SK-N-SH (cell line): ENCODE measurements around the gene PEF1. TPM values are rescaled to one million over a fixed set of nuclear protein-coding genes. Genes with fewer than 3 reads are reported as not detected.

Experiments used
- CTCF ChIA-PET: fragments of 300-600, 350-600 bp; formaldehyde crosslinking; extraction: SDS; loops from one replicate; lab custom pipeline; 2021; lab: Yijun Ruan, JAX
- POLR2A ChIA-PET: fragments of 350-600 bp; sonication (Branson Sonifier 250); formaldehyde crosslinking; extraction: SDS; loops from one replicate; lab custom pipeline; 2020; ENCODE audit warnings: antibody characterized with exemption, inconsistent platforms; lab: Yijun Ruan, JAX
- DNase-seq: peaks from one replicate; pipeline ENCODE4 v3.0.0; 2012
- H2AFZ ChIP-seq: fragments of 200-600 bp; sonication (generic); 2 replicates; pipeline ENCODE4 v1.8.1; 2016; ENCODE audit warnings: antibody characterized with exemption, mild to moderate bottlenecking, low read depth
- H3F3A ChIP-seq: fragments of 200-600 bp; sonication (generic); replicated peaks from 2 replicates; pipeline ENCODE3; 2016; ENCODE audit warnings: antibody characterized with exemption, mild to moderate bottlenecking; ENCODE audit not compliant: insufficient read depth
- H3K27ac ChIP-seq, 2 experiments: fragments of 200-500 bp in 1 of 2; fragments of 200-600 bp in 1 of 2; sonication (Bioruptor generic) in 1 of 2; sonication (generic), shearing (Covaris generic) in 1 of 2; 2 replicates each; pipeline versions ENCODE4 v1.5.1 to v1.6.1; 2014 to 2016; ENCODE audit warnings: low read depth in 2 of 2, inconsistent platforms in 1 of 2, low read length in 1 of 2, mild to moderate bottlenecking in 1 of 2, mixed read lengths in 1 of 2
- H3K27me3 ChIP-seq: fragments of 200-600 bp; sonication (generic), shearing (Covaris generic); 2 replicates; pipeline ENCODE4 v1.6.1; 2016; ENCODE audit warnings: mixed run types; ENCODE audit not compliant: insufficient read depth
- H3K36me3 ChIP-seq, 2 experiments: fragments of 200-500 bp in 1 of 2; fragments of 200-600 bp in 1 of 2; sonication (Bioruptor generic) in 1 of 2; sonication (generic) in 1 of 2; replicated peaks in 1 of 2; 2 replicates each; pipeline versions ENCODE3 to v1.5.1; 2014 to 2016; ENCODE audit warnings: low read length in 1 of 2, mild to moderate bottlenecking in 1 of 2; ENCODE audit not compliant: insufficient read depth in 2 of 2, control insufficient read depth in 1 of 2
- H3K4me1 ChIP-seq, 2 experiments: fragments of 200-500 bp in 1 of 2; fragments of 200-600 bp in 1 of 2; sonication (Bioruptor generic) in 1 of 2; sonication (generic), shearing (Covaris generic) in 1 of 2; 2 replicates each; pipeline versions ENCODE4 v1.5.1 to v1.6.1; 2014 to 2016; ENCODE audit warnings: low read depth in 1 of 2, low read length in 1 of 2, mixed run types in 1 of 2; ENCODE audit not compliant: insufficient read depth in 2 of 2, control insufficient read depth in 1 of 2
- H3K4me2 ChIP-seq: fragments of 200-600 bp; sonication (generic), shearing (Covaris generic); 2 replicates; pipeline ENCODE4 v1.6.1; 2017; ENCODE audit warnings: mixed run types
- H3K4me3 ChIP-seq, 2 experiments: fragments of 200-500 bp in 1 of 2; fragments of 200-600 bp in 1 of 2; sonication (Bioruptor generic) in 1 of 2; sonication (generic), shearing (Covaris generic) in 1 of 2; 2 replicates each; pipeline versions ENCODE4 v1.5.1 to v1.8.1; 2014 to 2016; ENCODE audit warnings: low read depth in 2 of 2, inconsistent platforms in 1 of 2, low read length in 1 of 2, mild to moderate bottlenecking in 1 of 2, mixed read lengths in 1 of 2, moderate library complexity in 1 of 2
- H3K79me2 ChIP-seq: fragments of 200-600 bp; sonication (generic); 2 replicates; pipeline ENCODE4 v1.8.1; 2017; ENCODE audit warnings: mild to moderate bottlenecking; ENCODE audit not compliant: insufficient read depth
- H3K9ac ChIP-seq: fragments of 200-600 bp; sonication (generic); 2 replicates; pipeline ENCODE4 v1.6.1; 2017; ENCODE audit warnings: mixed run types
- H3K9me2 ChIP-seq: fragments of 200-600 bp; sonication (generic); 2 replicates; pipeline ENCODE4 v1.6.1; 2017; ENCODE audit warnings: mixed run types
- H3K9me3 ChIP-seq: fragments of 200-600 bp; sonication (generic); 2 replicates; pipeline ENCODE4 v1.6.1; 2017; ENCODE audit warnings: mixed run types, mild to moderate bottlenecking, moderate library complexity
- H4K20me1 ChIP-seq: fragments of 200-600 bp; sonication (generic); 2 replicates; pipeline ENCODE4 v1.6.1; 2017; ENCODE audit warnings: mild to moderate bottlenecking, mixed run types; ENCODE audit not compliant: insufficient read depth
- CHD2 ChIP-seq: fragments of 150-350 bp; IDR thresholded peaks from 2 replicates; pipeline ENCODE4 v1.6.1; 2018; ENCODE audit warnings: low read length; ENCODE audit not compliant: partially characterized antibody
- ELF1 ChIP-seq: IDR thresholded peaks from 2 replicates; pipeline ENCODE4 v1.4.0; 2012
- FOSL2 ChIP-seq: IDR thresholded peaks from 2 replicates; pipeline ENCODE4 v1.4.0; 2012; ENCODE audit warnings: low read depth, mild to moderate bottlenecking, moderate library complexity, borderline replicate concordance
- FOXJ3 ChIP-seq: sonication (generic); formaldehyde crosslinking; IDR thresholded peaks from 2 replicates; pipeline ENCODE4 v1.5.1; 2020; ENCODE audit warnings: mild to moderate bottlenecking, missing genetic modification reagents
- FOXM1 ChIP-seq: IDR thresholded peaks from 2 replicates; pipeline ENCODE4 v1.4.0; 2012; ENCODE audit warnings: low read depth, mild to moderate bottlenecking
- JUND ChIP-seq: IDR thresholded peaks from 2 replicates; pipeline ENCODE4 v1.4.0; 2012
- MEF2A ChIP-seq: IDR thresholded peaks from 2 replicates; pipeline ENCODE4 v1.4.0; 2012; ENCODE audit warnings: low read depth, borderline replicate concordance
- MXI1 ChIP-seq: IDR thresholded peaks from 2 replicates; pipeline ENCODE4 v1.6.1; 2012; ENCODE audit warnings: mild to moderate bottlenecking, low read depth, low read length, improper control_type of control experiment
- NFIC ChIP-seq: IDR thresholded peaks from 2 replicates; pipeline ENCODE4 v1.4.0; 2012; ENCODE audit warnings: borderline replicate concordance
- NRF1 ChIP-seq: IDR thresholded peaks from 2 replicates; pipeline ENCODE4 v1.6.1; 2012; ENCODE audit warnings: low read depth, mild to moderate bottlenecking, low read length
- POLR2AphosphoS5 ChIP-seq: IDR thresholded peaks from 2 replicates; pipeline ENCODE4 v1.6.1; 2012; ENCODE audit warnings: low read depth, low read length
- RXRA ChIP-seq: IDR thresholded peaks from 2 replicates; pipeline ENCODE4 v1.4.0; 2012; ENCODE audit warnings: low read depth, mild to moderate bottlenecking, borderline replicate concordance
- TEAD4 ChIP-seq: IDR thresholded peaks from 2 replicates; pipeline ENCODE4 v1.4.0; 2012; ENCODE audit warnings: mild to moderate bottlenecking, borderline replicate concordance; ENCODE audit not compliant: insufficient read depth
- YY1 ChIP-seq: IDR thresholded peaks from 2 replicates; pipeline ENCODE4 v1.4.0; 2012; ENCODE audit warnings: low read depth, mild to moderate bottlenecking
- WGBS: methylation state at CpG from one replicate; pipeline ENCODE4 v1.1.6; 2017; ENCODE audit warnings: low lambda C conversion rate; 5-methylcytosine and 5-hydroxymethylcytosine counted together
- polyA plus RNA-seq, 3 experiments: library from polyadenylated mRNA; depleted of rRNA; stranded (reverse); fragments of >200 nt; gene quantifications; 2 replicates each; pipeline ENCODE4 v1.2.3, GENCODE V29; 2012
- TF ChIP-seq, protein P1 (sequence below): IDR thresholded peaks from 2 replicates; pipeline ENCODE4 v1.6.1; 2012; ENCODE audit warnings: mild to moderate bottlenecking, low read depth, low read length, moderate library complexity
- TF ChIP-seq, protein P2 (sequence below): fragments of 150-350 bp; IDR thresholded peaks from 2 replicates; pipeline ENCODE4 v1.6.1; 2016; ENCODE audit warnings: mild to moderate bottlenecking, low read depth, low read length
- TF ChIP-seq, protein P3 (sequence below): fragments of 200-600 bp; sonication (generic); IDR thresholded peaks from 2 replicates; pipeline ENCODE4 v1.6.1; 2017; ENCODE audit warnings: antibody characterized with exemption, mild to moderate bottlenecking, moderate library complexity
- TF ChIP-seq, protein P4 (sequence below): IDR thresholded peaks from 2 replicates; pipeline ENCODE4 v1.4.0; 2012; ENCODE audit warnings: low read depth, borderline replicate concordance
- TF ChIP-seq, protein P5 (sequence below): fragments of 150-350 bp; IDR thresholded peaks from 2 replicates; pipeline ENCODE4 v1.6.1; 2017; ENCODE audit warnings: antibody characterized with exemption, low read length, low read depth, borderline replicate concordance

PEF1 gene
- polyA plus RNA-seq, 1 of the 3 experiments (the other 2 are of a cell fraction), result 51.9 TPM

DNA sequence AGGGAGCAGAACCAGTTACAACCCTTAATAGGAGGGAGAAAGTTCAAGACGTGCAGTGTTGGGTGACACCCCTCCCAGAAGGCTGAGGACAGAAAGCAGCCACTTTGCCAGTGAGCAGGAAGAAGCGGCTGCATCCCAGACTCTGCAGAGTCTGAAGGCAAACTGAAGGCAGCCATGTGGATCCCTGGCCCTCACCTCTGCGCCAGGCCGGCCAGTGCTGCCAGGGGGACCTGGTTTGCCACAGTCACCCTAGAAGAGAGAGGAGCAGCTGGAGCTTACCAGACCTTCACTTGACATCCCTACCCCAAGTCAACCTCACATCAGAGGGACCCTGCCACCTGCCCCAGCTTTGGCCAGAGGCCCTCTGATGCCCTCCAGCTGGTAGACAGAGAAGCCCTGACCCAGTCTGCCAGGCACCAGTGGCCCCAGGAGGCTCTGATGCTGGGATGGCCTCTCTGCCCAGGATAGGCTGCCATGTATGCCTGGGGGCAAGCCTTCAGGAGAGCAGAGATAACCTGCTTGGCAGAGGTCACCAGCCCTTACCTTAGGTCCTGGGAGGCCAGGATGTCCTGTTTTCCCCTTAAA lies 16.3 kb upstream of the PEF1 start:
- no peak for DNase-seq
- CTCF ChIA-PET, result interaction anchor here (0.7 to 8.6 kb wide), 9 partner anchors 9 to 303 kb away, joined by 3 to 134 read pairs (median 3); no protein-coding TSS in a partner anchor
- 86% methylated on average over 3 of the region's 4 CpGs for WGBS

DNA sequence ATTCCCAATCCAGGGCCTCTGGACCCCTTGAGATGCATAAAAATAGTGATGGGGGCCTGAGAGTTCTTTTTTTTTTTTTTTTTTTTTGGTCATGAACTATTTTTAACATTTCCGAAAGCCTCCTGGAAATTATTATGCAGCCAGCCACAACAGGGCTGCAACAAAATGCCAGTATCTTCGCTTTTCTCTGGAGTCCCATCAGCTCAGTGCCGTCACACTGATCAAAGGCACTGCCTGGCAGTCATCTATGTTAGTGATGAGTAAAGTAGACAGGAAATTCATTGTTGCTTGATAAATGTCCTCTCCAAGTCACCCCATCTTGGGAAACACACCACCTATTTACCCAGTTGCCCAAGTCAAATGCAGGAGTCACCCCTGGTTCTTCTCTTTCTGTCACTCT lies 15.2 kb upstream of the PEF1 start:
- H3K9me3 ChIP-seq, result no peaks in the 10 kb centered on the region
- 85% methylated on average over 3 of the region's 3 CpGs for WGBS
- H3K9ac ChIP-seq, result no peak overlapping the region
- no peak overlapping the region for H2AFZ ChIP-seq
- H3K79me2 ChIP-seq, result no peaks in the 10 kb centered on the region
- H3K36me3 ChIP-seq, result peaks cover 0 to 3% of the 10 kb centered on the region in 2 experiments
- H3K4me1 ChIP-seq, result peaks cover 0 to 4% of the 10 kb centered on the region in 2 experiments; a peak in 1 of 4 replicates
- no peak overlapping the region for H3K4me2 ChIP-seq
- H3K27ac ChIP-seq, result no peak overlapping the region
- H3K4me3 ChIP-seq, result no peak overlapping the region
- no peaks in the 10 kb centered on the region for H4K20me1 ChIP-seq
- POLR2A ChIA-PET, result no interaction called here
- CTCF ChIA-PET, result interaction anchor here (2.0 to 8.1 kb wide), 3 partner anchors 55 to 130 kb away, joined by 8 to 134 read pairs (median 110); no protein-coding TSS in a partner anchor
- H3K9me2 ChIP-seq, result no peaks in the 10 kb centered on the region
- no peak for DNase-seq
- H3K27me3 ChIP-seq, result no peaks in the 10 kb centered on the region
- no peaks in the 10 kb centered on the region for H3F3A ChIP-seq
- TF ChIP-seq FOSL2 (no peak), YY1 (no peak), CHD2 (no peak), MEF2A (no peak), JUND (no peak), RXRA (no peak)
- TF ChIP-seq, protein P1, sequence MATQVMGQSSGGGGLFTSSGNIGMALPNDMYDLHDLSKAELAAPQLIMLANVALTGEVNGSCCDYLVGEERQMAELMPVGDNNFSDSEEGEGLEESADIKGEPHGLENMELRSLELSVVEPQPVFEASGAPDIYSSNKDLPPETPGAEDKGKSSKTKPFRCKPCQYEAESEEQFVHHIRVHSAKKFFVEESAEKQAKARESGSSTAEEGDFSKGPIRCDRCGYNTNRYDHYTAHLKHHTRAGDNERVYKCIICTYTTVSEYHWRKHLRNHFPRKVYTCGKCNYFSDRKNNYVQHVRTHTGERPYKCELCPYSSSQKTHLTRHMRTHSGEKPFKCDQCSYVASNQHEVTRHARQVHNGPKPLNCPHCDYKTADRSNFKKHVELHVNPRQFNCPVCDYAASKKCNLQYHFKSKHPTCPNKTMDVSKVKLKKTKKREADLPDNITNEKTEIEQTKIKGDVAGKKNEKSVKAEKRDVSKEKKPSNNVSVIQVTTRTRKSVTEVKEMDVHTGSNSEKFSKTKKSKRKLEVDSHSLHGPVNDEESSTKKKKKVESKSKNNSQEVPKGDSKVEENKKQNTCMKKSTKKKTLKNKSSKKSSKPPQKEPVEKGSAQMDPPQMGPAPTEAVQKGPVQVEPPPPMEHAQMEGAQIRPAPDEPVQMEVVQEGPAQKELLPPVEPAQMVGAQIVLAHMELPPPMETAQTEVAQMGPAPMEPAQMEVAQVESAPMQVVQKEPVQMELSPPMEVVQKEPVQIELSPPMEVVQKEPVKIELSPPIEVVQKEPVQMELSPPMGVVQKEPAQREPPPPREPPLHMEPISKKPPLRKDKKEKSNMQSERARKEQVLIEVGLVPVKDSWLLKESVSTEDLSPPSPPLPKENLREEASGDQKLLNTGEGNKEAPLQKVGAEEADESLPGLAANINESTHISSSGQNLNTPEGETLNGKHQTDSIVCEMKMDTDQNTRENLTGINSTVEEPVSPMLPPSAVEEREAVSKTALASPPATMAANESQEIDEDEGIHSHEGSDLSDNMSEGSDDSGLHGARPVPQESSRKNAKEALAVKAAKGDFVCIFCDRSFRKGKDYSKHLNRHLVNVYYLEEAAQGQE, result no peak
- TF ChIP-seq, protein P2, sequence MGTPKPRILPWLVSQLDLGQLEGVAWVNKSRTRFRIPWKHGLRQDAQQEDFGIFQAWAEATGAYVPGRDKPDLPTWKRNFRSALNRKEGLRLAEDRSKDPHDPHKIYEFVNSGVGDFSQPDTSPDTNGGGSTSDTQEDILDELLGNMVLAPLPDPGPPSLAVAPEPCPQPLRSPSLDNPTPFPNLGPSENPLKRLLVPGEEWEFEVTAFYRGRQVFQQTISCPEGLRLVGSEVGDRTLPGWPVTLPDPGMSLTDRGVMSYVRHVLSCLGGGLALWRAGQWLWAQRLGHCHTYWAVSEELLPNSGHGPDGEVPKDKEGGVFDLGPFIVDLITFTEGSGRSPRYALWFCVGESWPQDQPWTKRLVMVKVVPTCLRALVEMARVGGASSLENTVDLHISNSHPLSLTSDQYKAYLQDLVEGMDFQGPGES, result no peak

More for the DNA sequence above, 16.3 kb upstream of the PEF1 start:
- Histone ChIP-seq H3K36me3 (peaks cover 0 to 3% of the 10 kb centered on the region in 2 experiments), H3K9me3 (no peaks in the 10 kb centered on the region), H3K27me3 (no peaks in the 10 kb centered on the region), H3K4me1 (peaks cover 0 to 5% of the 10 kb centered on the region in 2 experiments; a peak in 1 of 4 replicates), H3K4me3 (no peak overlapping the region), H3K4me2 (no peak overlapping the region), H4K20me1 (no peaks in the 10 kb centered on the region), H3K27ac (no peak overlapping the region), H3F3A (no peaks in the 10 kb centered on the region), H3K9ac (no peak overlapping the region), H3K79me2 (no peaks in the 10 kb centered on the region), H2AFZ (no peak overlapping the region), H3K9me2 (no peaks in the 10 kb centered on the region)
- POLR2A ChIA-PET, result no interaction called here
- TF ChIP-seq NFIC, result no peak
- TF ChIP-seq FOXM1, result no peak
- no peak for TF ChIP-seq NRF1
- no peak for TF ChIP-seq ELF1
- TF ChIP-seq FOXJ3 (CRISPR knock-in tag), result no peak
- no peak for TF ChIP-seq POLR2AphosphoS5
- TF ChIP-seq, protein P3, sequence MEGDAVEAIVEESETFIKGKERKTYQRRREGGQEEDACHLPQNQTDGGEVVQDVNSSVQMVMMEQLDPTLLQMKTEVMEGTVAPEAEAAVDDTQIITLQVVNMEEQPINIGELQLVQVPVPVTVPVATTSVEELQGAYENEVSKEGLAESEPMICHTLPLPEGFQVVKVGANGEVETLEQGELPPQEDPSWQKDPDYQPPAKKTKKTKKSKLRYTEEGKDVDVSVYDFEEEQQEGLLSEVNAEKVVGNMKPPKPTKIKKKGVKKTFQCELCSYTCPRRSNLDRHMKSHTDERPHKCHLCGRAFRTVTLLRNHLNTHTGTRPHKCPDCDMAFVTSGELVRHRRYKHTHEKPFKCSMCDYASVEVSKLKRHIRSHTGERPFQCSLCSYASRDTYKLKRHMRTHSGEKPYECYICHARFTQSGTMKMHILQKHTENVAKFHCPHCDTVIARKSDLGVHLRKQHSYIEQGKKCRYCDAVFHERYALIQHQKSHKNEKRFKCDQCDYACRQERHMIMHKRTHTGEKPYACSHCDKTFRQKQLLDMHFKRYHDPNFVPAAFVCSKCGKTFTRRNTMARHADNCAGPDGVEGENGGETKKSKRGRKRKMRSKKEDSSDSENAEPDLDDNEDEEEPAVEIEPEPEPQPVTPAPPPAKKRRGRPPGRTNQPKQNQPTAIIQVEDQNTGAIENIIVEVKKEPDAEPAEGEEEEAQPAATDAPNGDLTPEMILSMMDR, result no peak
- TF ChIP-seq, protein P4, sequence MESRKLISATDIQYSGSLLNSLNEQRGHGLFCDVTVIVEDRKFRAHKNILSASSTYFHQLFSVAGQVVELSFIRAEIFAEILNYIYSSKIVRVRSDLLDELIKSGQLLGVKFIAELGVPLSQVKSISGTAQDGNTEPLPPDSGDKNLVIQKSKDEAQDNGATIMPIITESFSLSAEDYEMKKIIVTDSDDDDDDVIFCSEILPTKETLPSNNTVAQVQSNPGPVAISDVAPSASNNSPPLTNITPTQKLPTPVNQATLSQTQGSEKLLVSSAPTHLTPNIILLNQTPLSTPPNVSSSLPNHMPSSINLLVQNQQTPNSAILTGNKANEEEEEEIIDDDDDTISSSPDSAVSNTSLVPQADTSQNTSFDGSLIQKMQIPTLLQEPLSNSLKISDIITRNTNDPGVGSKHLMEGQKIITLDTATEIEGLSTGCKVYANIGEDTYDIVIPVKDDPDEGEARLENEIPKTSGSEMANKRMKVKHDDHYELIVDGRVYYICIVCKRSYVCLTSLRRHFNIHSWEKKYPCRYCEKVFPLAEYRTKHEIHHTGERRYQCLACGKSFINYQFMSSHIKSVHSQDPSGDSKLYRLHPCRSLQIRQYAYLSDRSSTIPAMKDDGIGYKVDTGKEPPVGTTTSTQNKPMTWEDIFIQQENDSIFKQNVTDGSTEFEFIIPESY, result no peak
- TF ChIP-seq TEAD4, result no peak
- TF ChIP-seq, protein P5, sequence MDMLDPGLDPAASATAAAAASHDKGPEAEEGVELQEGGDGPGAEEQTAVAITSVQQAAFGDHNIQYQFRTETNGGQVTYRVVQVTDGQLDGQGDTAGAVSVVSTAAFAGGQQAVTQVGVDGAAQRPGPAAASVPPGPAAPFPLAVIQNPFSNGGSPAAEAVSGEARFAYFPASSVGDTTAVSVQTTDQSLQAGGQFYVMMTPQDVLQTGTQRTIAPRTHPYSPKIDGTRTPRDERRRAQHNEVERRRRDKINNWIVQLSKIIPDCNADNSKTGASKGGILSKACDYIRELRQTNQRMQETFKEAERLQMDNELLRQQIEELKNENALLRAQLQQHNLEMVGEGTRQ, result no peak
- no peak for TF ChIP-seq MXI1
